ENCODE measurements around the gene CPN2. TPM values are rescaled to one million over a fixed set of nuclear protein-coding genes. Genes with fewer than 3 reads are reported as not detected.
A peak's percentile ranks its signal among the peaks of the same experiment; 100 is the strongest.

The CPN2 gene
- total and polyA plus RNA-seq, 10 of the 15 experiments (the other 5 are each of a cell fraction or from before 2014, with no cell fraction given) = not detected

DNA sequence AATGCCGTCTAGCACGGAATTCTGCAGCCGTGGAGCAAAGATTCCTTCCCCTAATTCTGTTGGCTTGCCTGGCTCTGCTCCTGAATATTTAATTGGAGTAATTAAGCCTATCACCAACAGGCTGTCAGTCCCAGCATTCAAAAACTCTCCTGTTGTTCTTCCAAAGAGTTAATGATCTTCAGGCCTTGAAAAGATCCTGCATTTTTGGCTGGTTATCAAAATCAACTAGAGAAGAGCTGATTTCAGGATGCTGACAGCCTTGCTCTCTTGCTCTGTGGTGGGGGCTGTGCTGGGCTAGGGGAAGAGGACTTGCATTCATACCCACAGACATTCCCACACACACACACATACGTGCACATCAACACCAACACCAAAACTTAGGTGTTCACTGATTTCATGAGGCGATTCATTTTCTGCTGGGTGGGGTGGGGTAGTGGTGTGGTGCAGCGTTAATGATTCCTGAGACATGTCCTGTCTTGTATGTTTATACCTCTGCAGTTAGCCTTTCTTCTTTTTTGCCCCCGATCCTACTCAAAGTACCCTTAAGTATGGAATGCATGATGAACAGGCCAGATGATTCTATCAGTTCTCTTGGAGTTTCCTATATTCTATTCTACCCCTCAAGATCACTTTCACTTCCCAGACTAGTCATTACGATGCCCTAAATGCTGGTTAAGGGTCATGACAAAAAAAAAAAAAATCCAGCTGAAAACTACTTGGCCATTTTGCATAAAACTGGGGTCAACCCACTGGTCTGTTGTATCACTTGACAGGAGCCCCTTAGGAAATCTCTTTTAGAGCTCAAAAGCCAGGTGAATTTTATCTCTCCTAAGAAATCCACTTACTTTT lies 42.3 kb downstream of the CPN2 start (continued):
- TF ChIP-seq, protein P1, sequence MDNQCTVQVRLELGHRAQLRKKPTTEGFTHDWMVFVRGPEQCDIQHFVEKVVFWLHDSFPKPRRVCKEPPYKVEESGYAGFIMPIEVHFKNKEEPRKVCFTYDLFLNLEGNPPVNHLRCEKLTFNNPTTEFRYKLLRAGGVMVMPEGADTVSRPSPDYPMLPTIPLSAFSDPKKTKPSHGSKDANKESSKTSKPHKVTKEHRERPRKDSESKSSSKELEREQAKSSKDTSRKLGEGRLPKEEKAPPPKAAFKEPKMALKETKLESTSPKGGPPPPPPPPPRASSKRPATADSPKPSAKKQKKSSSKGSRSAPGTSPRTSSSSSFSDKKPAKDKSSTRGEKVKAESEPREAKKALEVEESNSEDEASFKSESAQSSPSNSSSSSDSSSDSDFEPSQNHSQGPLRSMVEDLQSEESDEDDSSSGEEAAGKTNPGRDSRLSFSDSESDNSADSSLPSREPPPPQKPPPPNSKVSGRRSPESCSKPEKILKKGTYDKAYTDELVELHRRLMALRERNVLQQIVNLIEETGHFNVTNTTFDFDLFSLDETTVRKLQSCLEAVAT (IDR thresholded peaks at IDR 0.05) = no peak
- TF ChIP-seq CBFB (IDR thresholded peaks at IDR 0.05; ENCODE audit: low read depth) (no peak), SMAD5 (IDR thresholded peaks at IDR 0.05; ENCODE audit: low read depth) (no peak), TBL1XR1 (IDR thresholded peaks at IDR 0.05; ENCODE audit: low read depth, low read length) (no peak), MYB (IDR thresholded peaks at IDR 0.05; ENCODE audit: borderline replicate concordance, low read depth, low read length) (no peak), CREM (IDR thresholded peaks at IDR 0.05; ENCODE audit: low read depth) (no peak), PML (IDR thresholded peaks at IDR 0.05; ENCODE audit: low read length) (no peak), ZNF24 (IDR thresholded peaks at IDR 0.05) (no peak), EED (IDR thresholded peaks at IDR 0.05; ENCODE audit: low read depth) (peak; percentile 48), HDAC2 (IDR thresholded peaks at IDR 0.05) (no peak), NR2F1 (conservative IDR thresholded peaks at IDR 0.05) (peak; percentile 65), ESRRA (IDR thresholded peaks at IDR 0.05; ENCODE audit: low read length) (no peak), IKZF2 (IDR thresholded peaks at IDR 0.05) (peak; percentile 31 to 47; a peak in 3 of 4 replicates), MTA2 (IDR thresholded peaks at IDR 0.05; ENCODE audit: low read depth) (peak; percentile 52; the same call in 1 of the 2 replicates), BACH1 (IDR thresholded peaks at IDR 0.05; ENCODE audit: borderline replicate concordance) (no peak), POU2F2 (IDR thresholded peaks at IDR 0.05; ENCODE audit: borderline replicate concordance, low read depth, low read length) (no peak), RUNX3 (IDR thresholded peaks at IDR 0.05; ENCODE audit: low read length) (peak; percentile 29; the same call in 1 of the 2 replicates), ZBED1 (IDR thresholded peaks at IDR 0.05; ENCODE audit: borderline replicate concordance) (no peak; the same call in 1 of the 2 replicates)
- TF ChIP-seq, protein P2, sequence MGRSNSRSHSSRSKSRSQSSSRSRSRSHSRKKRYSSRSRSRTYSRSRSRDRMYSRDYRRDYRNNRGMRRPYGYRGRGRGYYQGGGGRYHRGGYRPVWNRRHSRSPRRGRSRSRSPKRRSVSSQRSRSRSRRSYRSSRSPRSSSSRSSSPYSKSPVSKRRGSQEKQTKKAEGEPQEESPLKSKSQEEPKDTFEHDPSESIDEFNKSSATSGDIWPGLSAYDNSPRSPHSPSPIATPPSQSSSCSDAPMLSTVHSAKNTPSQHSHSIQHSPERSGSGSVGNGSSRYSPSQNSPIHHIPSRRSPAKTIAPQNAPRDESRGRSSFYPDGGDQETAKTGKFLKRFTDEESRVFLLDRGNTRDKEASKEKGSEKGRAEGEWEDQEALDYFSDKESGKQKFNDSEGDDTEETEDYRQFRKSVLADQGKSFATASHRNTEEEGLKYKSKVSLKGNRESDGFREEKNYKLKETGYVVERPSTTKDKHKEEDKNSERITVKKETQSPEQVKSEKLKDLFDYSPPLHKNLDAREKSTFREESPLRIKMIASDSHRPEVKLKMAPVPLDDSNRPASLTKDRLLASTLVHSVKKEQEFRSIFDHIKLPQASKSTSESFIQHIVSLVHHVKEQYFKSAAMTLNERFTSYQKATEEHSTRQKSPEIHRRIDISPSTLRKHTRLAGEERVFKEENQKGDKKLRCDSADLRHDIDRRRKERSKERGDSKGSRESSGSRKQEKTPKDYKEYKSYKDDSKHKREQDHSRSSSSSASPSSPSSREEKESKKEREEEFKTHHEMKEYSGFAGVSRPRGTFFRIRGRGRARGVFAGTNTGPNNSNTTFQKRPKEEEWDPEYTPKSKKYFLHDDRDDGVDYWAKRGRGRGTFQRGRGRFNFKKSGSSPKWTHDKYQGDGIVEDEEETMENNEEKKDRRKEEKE (IDR thresholded peaks at IDR 0.05) = no peak
- TF ChIP-seq, protein P3, sequence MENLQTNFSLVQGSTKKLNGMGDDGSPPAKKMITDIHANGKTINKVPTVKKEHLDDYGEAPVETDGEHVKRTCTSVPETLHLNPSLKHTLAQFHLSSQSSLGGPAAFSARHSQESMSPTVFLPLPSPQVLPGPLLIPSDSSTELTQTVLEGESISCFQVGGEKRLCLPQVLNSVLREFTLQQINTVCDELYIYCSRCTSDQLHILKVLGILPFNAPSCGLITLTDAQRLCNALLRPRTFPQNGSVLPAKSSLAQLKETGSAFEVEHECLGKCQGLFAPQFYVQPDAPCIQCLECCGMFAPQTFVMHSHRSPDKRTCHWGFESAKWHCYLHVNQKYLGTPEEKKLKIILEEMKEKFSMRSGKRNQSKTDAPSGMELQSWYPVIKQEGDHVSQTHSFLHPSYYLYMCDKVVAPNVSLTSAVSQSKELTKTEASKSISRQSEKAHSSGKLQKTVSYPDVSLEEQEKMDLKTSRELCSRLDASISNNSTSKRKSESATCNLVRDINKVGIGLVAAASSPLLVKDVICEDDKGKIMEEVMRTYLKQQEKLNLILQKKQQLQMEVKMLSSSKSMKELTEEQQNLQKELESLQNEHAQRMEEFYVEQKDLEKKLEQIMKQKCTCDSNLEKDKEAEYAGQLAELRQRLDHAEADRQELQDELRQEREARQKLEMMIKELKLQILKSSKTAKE (IDR thresholded peaks at IDR 0.05; ENCODE audit: low read depth, poor library complexity, severe bottlenecking) = no peak
- TF ChIP-seq, protein P4, sequence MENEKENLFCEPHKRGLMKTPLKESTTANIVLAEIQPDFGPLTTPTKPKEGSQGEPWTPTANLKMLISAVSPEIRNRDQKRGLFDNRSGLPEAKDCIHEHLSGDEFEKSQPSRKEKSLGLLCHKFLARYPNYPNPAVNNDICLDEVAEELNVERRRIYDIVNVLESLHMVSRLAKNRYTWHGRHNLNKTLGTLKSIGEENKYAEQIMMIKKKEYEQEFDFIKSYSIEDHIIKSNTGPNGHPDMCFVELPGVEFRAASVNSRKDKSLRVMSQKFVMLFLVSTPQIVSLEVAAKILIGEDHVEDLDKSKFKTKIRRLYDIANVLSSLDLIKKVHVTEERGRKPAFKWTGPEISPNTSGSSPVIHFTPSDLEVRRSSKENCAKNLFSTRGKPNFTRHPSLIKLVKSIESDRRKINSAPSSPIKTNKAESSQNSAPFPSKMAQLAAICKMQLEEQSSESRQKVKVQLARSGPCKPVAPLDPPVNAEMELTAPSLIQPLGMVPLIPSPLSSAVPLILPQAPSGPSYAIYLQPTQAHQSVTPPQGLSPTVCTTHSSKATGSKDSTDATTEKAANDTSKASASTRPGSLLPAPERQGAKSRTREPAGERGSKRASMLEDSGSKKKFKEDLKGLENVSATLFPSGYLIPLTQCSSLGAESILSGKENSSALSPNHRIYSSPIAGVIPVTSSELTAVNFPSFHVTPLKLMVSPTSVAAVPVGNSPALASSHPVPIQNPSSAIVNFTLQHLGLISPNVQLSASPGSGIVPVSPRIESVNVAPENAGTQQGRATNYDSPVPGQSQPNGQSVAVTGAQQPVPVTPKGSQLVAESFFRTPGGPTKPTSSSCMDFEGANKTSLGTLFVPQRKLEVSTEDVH (IDR thresholded peaks at IDR 0.05; ENCODE audit: low read depth, partially characterized antibody) = no peak
- TF ChIP-seq, protein P5, sequence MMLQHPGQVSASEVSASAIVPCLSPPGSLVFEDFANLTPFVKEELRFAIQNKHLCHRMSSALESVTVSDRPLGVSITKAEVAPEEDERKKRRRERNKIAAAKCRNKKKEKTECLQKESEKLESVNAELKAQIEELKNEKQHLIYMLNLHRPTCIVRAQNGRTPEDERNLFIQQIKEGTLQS (IDR thresholded peaks at IDR 0.05; ENCODE audit: borderline replicate concordance, extremely low read depth, low read depth, low read length) = no peak
